Parathyroid adenoma (tissue), 2 donors: Measurements from ENCODE around the gene CPEB1.

Source experiments
- H2AFZ ChIP-seq: fragments of 300-600 bp; sonication (generic); one replicate; pipeline ENCODE4 v1.7.0; 2017; ENCODE audit warnings: antibody characterized with exemption, mild to moderate bottlenecking
- H3K27ac ChIP-seq: fragments of 300-600 bp; sonication (generic); one replicate; pipeline ENCODE4 v1.7.0; 2017
- H3K27me3 ChIP-seq: fragments of 300-600 bp; sonication (generic); one replicate; pipeline ENCODE4 v1.7.0; 2017; ENCODE audit warnings: low read length; ENCODE audit not compliant: control insufficient read depth, insufficient read depth
- H3K36me3 ChIP-seq: fragments of 300-600 bp; sonication (generic); one replicate; pipeline ENCODE4 v1.7.0; 2017; ENCODE audit warnings: low read length; ENCODE audit not compliant: control insufficient read depth, insufficient read depth
- H3K4me1 ChIP-seq: fragments of 300-600 bp; sonication (generic); one replicate; pipeline ENCODE4 v1.7.0; 2017; ENCODE audit warnings: control low read depth
- H3K4me2 ChIP-seq: fragments of 300-600 bp; sonication (generic); one replicate; pipeline ENCODE4 v1.7.0; 2017; ENCODE audit warnings: low read length
- H3K4me3 ChIP-seq: fragments of 300-600 bp; sonication (generic); one replicate; pipeline ENCODE4 v1.7.0; 2017; ENCODE audit warnings: low read depth, low read length
- H3K79me2 ChIP-seq: fragments of 300-600 bp; sonication (generic); one replicate; pipeline ENCODE4 v1.7.0; 2017; ENCODE audit warnings: control low read depth
- H3K9ac ChIP-seq: fragments of 300-600 bp; sonication (generic); one replicate; pipeline ENCODE4 v1.7.0; 2017; ENCODE audit warnings: mild to moderate bottlenecking
- H3K9me3 ChIP-seq: fragments of 300-600 bp; sonication (generic); one replicate; pipeline ENCODE4 v1.7.0; 2017; ENCODE audit warnings: low read length; ENCODE audit not compliant: control insufficient read depth
- TF ChIP-seq, protein P1 (sequence below): fragments of 300-600 bp; sonication (generic); IDR thresholded peaks from one replicate; pipeline ENCODE4 v1.7.0; 2017; ENCODE audit warnings: antibody characterized with exemption, mild to moderate bottlenecking
- donor health status: primary hyperparathyroidism.

The CPEB1 gene

GRCh38 chr15:82532991-82533481 is 114.1 kb downstream of the CPEB1 start:
- no peaks in the 10 kb centered on the region for H3K27me3 ChIP-seq
- no peaks in the 10 kb centered on the region for H3K9me3 ChIP-seq
- H3K79me2 ChIP-seq: no peaks in the 10 kb centered on the region
- TF ChIP-seq, protein P1, sequence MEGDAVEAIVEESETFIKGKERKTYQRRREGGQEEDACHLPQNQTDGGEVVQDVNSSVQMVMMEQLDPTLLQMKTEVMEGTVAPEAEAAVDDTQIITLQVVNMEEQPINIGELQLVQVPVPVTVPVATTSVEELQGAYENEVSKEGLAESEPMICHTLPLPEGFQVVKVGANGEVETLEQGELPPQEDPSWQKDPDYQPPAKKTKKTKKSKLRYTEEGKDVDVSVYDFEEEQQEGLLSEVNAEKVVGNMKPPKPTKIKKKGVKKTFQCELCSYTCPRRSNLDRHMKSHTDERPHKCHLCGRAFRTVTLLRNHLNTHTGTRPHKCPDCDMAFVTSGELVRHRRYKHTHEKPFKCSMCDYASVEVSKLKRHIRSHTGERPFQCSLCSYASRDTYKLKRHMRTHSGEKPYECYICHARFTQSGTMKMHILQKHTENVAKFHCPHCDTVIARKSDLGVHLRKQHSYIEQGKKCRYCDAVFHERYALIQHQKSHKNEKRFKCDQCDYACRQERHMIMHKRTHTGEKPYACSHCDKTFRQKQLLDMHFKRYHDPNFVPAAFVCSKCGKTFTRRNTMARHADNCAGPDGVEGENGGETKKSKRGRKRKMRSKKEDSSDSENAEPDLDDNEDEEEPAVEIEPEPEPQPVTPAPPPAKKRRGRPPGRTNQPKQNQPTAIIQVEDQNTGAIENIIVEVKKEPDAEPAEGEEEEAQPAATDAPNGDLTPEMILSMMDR: no peak
- H2AFZ ChIP-seq: no peak overlapping the region
- no peak overlapping the region for H3K4me3 ChIP-seq
- H3K4me1 ChIP-seq: no peaks in the 10 kb centered on the region
- H3K9ac ChIP-seq: no peak overlapping the region
- H3K27ac ChIP-seq: no peak overlapping the region
- H3K36me3 ChIP-seq: no peaks in the 10 kb centered on the region
- H3K4me2 ChIP-seq: no peak overlapping the region

- TF ChIP-seq, protein P1: no peak
- no peaks in the 10 kb centered on the region for H3K27me3 ChIP-seq
- H3K4me3 ChIP-seq: no peak overlapping the region
- no peak overlapping the region for H3K27ac ChIP-seq
- no peak overlapping the region for H2AFZ ChIP-seq
- no peaks in the 10 kb centered on the region for H3K79me2 ChIP-seq
- no peak overlapping the region for H3K9ac ChIP-seq
- H3K9me3 ChIP-seq: no peaks in the 10 kb centered on the region
- no peaks in the 10 kb centered on the region for H3K4me1 ChIP-seq
- H3K4me2 ChIP-seq: no peak overlapping the region
- no peaks in the 10 kb centered on the region for H3K36me3 ChIP-seq
Measured at GRCh38 chr15:82532383-82532990, 114.7 kb downstream of the CPEB1 start.

DNA sequence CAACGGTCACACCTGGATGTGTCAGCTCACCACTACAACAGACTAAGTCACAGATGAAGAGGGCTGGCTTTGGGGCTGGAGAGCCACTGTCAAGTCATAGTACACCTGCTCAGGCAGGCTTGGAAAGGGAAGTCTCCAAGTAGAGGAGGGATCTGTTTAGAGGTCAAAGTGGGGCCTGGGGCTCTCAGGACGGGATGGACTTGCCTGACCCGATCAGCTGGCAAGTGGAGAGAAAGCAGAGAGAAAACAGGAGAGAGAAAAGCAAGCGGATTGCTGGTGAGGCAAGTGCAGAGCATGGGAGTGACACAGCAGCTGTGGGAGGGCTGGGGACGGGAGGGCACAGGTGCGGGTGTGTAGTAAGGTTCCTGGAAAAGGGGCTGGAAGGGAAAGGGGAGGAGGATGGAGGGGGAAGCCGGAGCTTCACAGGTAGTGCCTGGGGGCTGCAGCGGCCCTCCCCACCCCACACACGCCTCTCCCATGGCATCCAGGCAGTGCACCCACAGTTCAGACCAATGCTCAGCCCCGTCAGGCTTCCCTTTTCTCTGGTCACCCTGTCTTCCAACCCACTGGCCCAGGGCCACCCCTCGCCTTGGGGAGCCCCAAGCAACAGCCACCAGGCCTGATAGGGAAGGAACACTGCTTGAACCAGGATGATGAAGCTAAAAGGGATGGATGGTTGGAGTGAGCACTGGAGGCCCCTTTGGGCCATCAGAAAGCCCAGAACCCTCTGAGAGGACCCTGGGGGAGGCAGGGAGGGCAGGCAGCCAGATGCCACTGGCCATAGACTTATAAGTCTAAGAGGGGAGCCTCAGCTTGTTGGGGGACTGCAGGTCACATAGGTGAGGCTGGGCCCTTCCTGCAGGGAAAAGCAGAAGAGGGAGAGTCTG is 115.4 kb downstream of the CPEB1 start:
- H3K4me3 ChIP-seq: no peak overlapping the region
- H2AFZ ChIP-seq: no peak overlapping the region
- H3K36me3 ChIP-seq: no peaks in the 10 kb centered on the region
- H3K79me2 ChIP-seq: no peaks in the 10 kb centered on the region
- no peak overlapping the region for H3K27ac ChIP-seq
- H3K27me3 ChIP-seq: no peaks in the 10 kb centered on the region
- H3K9ac ChIP-seq: no peak overlapping the region
- TF ChIP-seq, protein P1: no peak
- no peak overlapping the region for H3K4me2 ChIP-seq
- no peaks in the 10 kb centered on the region for H3K9me3 ChIP-seq
- no peaks in the 10 kb centered on the region for H3K4me1 ChIP-seq

- Histone ChIP-seq H3K27ac (no peak overlapping the region), H3K36me3 (no peaks in the 10 kb centered on the region), H2AFZ (peak overlapping the region; percentile 79), H3K27me3 (no peaks in the 10 kb centered on the region), H3K9ac (no peak overlapping the region), H3K4me2 (peak overlapping the region; percentile 77), H3K4me3 (peak overlapping the region; percentile 40), H3K4me1 (no peaks in the 10 kb centered on the region), H3K9me3 (no peaks in the 10 kb centered on the region), H3K79me2 (no peaks in the 10 kb centered on the region)
- TF ChIP-seq, protein P1: peak; percentile 73
Measured at GRCh38 chr15:82530606-82531379, 116.4 kb downstream of the CPEB1 start.
